Hepatocyte (in vitro differentiated cells): Measurements from ENCODE around the gene RAP1A. TPM values are rescaled to one million over a fixed set of nuclear protein-coding genes. Genes with fewer than 3 reads are reported as not detected.

Experiments used
- DNase-seq: peaks from one replicate; pipeline ENCODE4 v3.0.0-alpha.2; 2016; ENCODE audit warnings: low spot score
- H2AFZ ChIP-seq: fragments of 200-600 bp; sonication (generic); 2 replicates; pipeline ENCODE4 v1.6.0; 2016; ENCODE audit warnings: antibody characterized with exemption, mild to moderate bottlenecking
- H3K27ac ChIP-seq: fragments of 200-600 bp; sonication (generic); 2 replicates; pipeline ENCODE4 v1.5.1; 2016; ENCODE audit warnings: mild to moderate bottlenecking
- H3K27me3 ChIP-seq: fragments of 200-600 bp; sonication (generic); 2 replicates; pipeline ENCODE4 v1.6.1; 2016
- H3K36me3 ChIP-seq: fragments of 200-600 bp; sonication (generic); replicated peaks from 2 replicates; pipeline ENCODE4 v1.5.1; 2016; ENCODE audit warnings: low read depth; ENCODE audit not compliant: insufficient read depth
- H3K4me1 ChIP-seq: fragments of 200-600 bp; sonication (generic); 2 replicates; pipeline ENCODE4 v1.5.1; 2016; ENCODE audit warnings: mild to moderate bottlenecking, moderate library complexity; ENCODE audit not compliant: insufficient read depth
- H3K4me2 ChIP-seq: fragments of 200-600 bp; sonication (generic); 2 replicates; pipeline ENCODE4 v1.6.0; 2016
- H3K4me3 ChIP-seq: fragments of 200-600 bp; sonication (generic); 2 replicates; pipeline ENCODE4 v1.5.1; 2016; ENCODE audit warnings: mild to moderate bottlenecking
- H3K79me2 ChIP-seq: fragments of 200-600 bp; sonication (generic); 2 replicates; pipeline ENCODE4 v1.6.0; 2017; ENCODE audit warnings: mild to moderate bottlenecking
- H3K9me2 ChIP-seq: fragments of 200-600 bp; sonication (generic); replicated peaks from 2 replicates; pipeline ENCODE4 v1.6.0; 2017; ENCODE audit warnings: mild to moderate bottlenecking; ENCODE audit not compliant: insufficient read depth
- H3K9me3 ChIP-seq: fragments of 200-600 bp; sonication (generic); 2 replicates; pipeline ENCODE4 v1.5.1; 2016; ENCODE audit warnings: low read depth, mild to moderate bottlenecking
- H4K20me1 ChIP-seq: fragments of 200-600 bp; sonication (generic); 2 replicates; pipeline ENCODE4 v1.6.0; 2016; ENCODE audit warnings: mild to moderate bottlenecking; ENCODE audit not compliant: insufficient read depth, poor library complexity, severe bottlenecking
- EZH2 ChIP-seq: fragments of 200-600 bp; sonication (generic); IDR thresholded peaks from 2 replicates; pipeline ENCODE4 v1.6.1; 2016; ENCODE audit warnings: antibody characterized with exemption, mild to moderate bottlenecking, borderline replicate concordance
- EZH2phosphoT487 ChIP-seq: fragments of 200-600 bp; sonication (generic); IDR thresholded peaks from one replicate; pipeline ENCODE4 v1.6.1; 2018; ENCODE audit warnings: antibody characterized with exemption, mild to moderate bottlenecking, low read depth, moderate library complexity; ENCODE audit not compliant: unreplicated experiment, severe bottlenecking
- WGBS: methylation state at CpG from one replicate; pipeline ENCODE4 v1.1.6; 2016; ENCODE audit warnings: low lambda C conversion rate; ENCODE audit errors: missing lambda C conversion rate; 5-methylcytosine and 5-hydroxymethylcytosine counted together
- polyA plus RNA-seq: library from polyadenylated mRNA; unstranded; fragments of >200 nt; fragmentation: Nextera tagmentation; extraction: Ambion mirVana; gene quantifications from 2 replicates; pipeline ENCODE4 v1.2.1, GENCODE V29; 2016
- total RNA-seq: library from RNA; depleted of rRNA; stranded (reverse); fragments of >200 nt; gene quantifications from 2 replicates; pipeline ENCODE4 v1.2.3, GENCODE V29; 2014
- TF ChIP-seq, protein P1 (sequence below): fragments of 200-600 bp; sonication (generic); IDR thresholded peaks from 2 replicates; pipeline ENCODE4 v1.5.1; 2016; ENCODE audit warnings: antibody characterized with exemption, mild to moderate bottlenecking; ENCODE audit not compliant: poor library complexity

RAP1A gene
- total and polyA plus RNA-seq, 2 experiments from 2014 or later, result 48.8 to 49.6 TPM

- no peaks in the 10 kb centered on the region for H3K27me3 ChIP-seq
- DNase-seq, result no peak
- no peak overlapping the region for H2AFZ ChIP-seq
- H3K36me3 ChIP-seq, result no peaks in the 10 kb centered on the region
- 95% methylated on average over 5 of the region's 5 CpGs for WGBS
- H3K9me2 ChIP-seq, result no peaks in the 10 kb centered on the region
- TF ChIP-seq EZH2phosphoT487, result no peak
- TF ChIP-seq, protein P1, sequence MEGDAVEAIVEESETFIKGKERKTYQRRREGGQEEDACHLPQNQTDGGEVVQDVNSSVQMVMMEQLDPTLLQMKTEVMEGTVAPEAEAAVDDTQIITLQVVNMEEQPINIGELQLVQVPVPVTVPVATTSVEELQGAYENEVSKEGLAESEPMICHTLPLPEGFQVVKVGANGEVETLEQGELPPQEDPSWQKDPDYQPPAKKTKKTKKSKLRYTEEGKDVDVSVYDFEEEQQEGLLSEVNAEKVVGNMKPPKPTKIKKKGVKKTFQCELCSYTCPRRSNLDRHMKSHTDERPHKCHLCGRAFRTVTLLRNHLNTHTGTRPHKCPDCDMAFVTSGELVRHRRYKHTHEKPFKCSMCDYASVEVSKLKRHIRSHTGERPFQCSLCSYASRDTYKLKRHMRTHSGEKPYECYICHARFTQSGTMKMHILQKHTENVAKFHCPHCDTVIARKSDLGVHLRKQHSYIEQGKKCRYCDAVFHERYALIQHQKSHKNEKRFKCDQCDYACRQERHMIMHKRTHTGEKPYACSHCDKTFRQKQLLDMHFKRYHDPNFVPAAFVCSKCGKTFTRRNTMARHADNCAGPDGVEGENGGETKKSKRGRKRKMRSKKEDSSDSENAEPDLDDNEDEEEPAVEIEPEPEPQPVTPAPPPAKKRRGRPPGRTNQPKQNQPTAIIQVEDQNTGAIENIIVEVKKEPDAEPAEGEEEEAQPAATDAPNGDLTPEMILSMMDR, result no peak
- no peak for TF ChIP-seq EZH2
- H3K4me1 ChIP-seq, result no peaks in the 10 kb centered on the region
- no peaks in the 10 kb centered on the region for H4K20me1 ChIP-seq
- no peak overlapping the region for H3K4me2 ChIP-seq
- no peaks in the 10 kb centered on the region for H3K79me2 ChIP-seq
- H3K27ac ChIP-seq, result no peak overlapping the region
- H3K9me3 ChIP-seq, result no peaks in the 10 kb centered on the region
- H3K4me3 ChIP-seq, result no peak overlapping the region
These were observed 99.5 kb downstream of the RAP1A start for GRCh38 chr1:111719135-111719534.

GRCh38 chr1:111719674-111720132 is 100.1 kb downstream of the RAP1A start:
- Histone ChIP-seq H3K4me2 (no peak overlapping the region), H2AFZ (no peak overlapping the region), H3K36me3 (no peaks in the 10 kb centered on the region), H4K20me1 (no peaks in the 10 kb centered on the region), H3K4me3 (no peak overlapping the region), H3K79me2 (no peaks in the 10 kb centered on the region), H3K9me2 (no peaks in the 10 kb centered on the region), H3K27ac (no peak overlapping the region), H3K4me1 (no peaks in the 10 kb centered on the region), H3K9me3 (no peaks in the 10 kb centered on the region), H3K27me3 (no peaks in the 10 kb centered on the region)
- DNase-seq, result no peak
- no peak for TF ChIP-seq EZH2phosphoT487
- TF ChIP-seq, protein P1, result no peak
- TF ChIP-seq EZH2, result no peak
- WGBS, result 89% methylated on average over 4 of the region's 4 CpGs

DNA sequence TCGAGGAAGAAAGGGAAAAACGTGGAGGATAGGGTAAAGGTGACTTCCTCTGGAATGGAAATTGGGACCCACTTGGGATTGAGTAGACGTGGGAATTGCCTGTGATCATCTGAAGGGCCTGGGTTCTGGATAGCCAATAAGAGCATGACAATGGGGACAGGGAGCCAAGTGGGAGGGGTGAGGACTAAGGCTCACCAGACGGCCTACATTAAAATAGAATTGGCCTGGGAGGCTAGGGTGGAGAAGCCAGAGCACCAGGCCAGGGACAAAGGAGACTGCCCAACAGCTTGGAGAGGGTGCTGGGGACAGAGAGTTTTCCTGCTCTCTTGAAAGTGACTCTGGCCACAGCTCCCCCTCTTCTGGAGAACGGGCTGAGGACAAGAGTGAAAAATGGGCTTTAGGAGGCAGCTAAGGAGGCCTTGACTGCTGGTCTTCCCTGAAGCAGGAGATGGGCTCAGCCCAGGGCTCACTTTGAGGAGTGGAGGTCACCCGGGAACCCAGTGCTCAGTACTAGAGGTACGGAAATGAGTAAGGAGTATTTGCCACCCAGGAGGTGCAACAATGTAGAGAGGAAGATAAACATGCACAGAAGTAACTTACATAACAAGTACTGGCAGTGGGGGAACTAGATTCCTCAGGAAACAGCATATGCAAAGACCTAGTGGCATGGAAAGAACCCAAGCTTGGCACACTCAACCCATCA is 100.8 kb downstream of the RAP1A start:
- Histone ChIP-seq H2AFZ (no peak overlapping the region), H3K4me3 (no peak overlapping the region), H3K9me2 (no peaks in the 10 kb centered on the region), H3K27ac (no peak overlapping the region), H3K36me3 (no peaks in the 10 kb centered on the region), H3K9me3 (no peaks in the 10 kb centered on the region), H3K27me3 (no peaks in the 10 kb centered on the region), H3K4me1 (no peaks in the 10 kb centered on the region), H3K79me2 (no peaks in the 10 kb centered on the region), H4K20me1 (no peaks in the 10 kb centered on the region), H3K4me2 (no peak overlapping the region)
- WGBS, result 89% methylated on average over 7 of the region's 7 CpGs
- TF ChIP-seq EZH2phosphoT487, result no peak
- TF ChIP-seq, protein P1, result no peak
- DNase-seq, result no peak
